ENCODE results near the gene SRRT.

Gene SRRT, protein sequence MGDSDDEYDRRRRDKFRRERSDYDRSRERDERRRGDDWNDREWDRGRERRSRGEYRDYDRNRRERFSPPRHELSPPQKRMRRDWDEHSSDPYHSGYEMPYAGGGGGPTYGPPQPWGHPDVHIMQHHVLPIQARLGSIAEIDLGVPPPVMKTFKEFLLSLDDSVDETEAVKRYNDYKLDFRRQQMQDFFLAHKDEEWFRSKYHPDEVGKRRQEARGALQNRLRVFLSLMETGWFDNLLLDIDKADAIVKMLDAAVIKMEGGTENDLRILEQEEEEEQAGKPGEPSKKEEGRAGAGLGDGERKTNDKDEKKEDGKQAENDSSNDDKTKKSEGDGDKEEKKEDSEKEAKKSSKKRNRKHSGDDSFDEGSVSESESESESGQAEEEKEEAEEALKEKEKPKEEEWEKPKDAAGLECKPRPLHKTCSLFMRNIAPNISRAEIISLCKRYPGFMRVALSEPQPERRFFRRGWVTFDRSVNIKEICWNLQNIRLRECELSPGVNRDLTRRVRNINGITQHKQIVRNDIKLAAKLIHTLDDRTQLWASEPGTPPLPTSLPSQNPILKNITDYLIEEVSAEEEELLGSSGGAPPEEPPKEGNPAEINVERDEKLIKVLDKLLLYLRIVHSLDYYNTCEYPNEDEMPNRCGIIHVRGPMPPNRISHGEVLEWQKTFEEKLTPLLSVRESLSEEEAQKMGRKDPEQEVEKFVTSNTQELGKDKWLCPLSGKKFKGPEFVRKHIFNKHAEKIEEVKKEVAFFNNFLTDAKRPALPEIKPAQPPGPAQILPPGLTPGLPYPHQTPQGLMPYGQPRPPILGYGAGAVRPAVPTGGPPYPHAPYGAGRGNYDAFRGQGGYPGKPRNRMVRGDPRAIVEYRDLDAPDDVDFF

GRCh38 chr7:100874577-100875355 is at the start of gene SRRT:
Gene SRRT, plus strand, starts transcription at chr7:100875103. Its CDS starts 488 bp downstream, at chr7:100875591.
- TF ChIP-seq GATA1 (IDR thresholded peaks at IDR 0.05; ENCODE audit: low read depth, low read length): no peak
- TF ChIP-seq POLR2A (IDR thresholded peaks at IDR 0.05; ENCODE audit: low read length): peak; percentile 99

DNA sequence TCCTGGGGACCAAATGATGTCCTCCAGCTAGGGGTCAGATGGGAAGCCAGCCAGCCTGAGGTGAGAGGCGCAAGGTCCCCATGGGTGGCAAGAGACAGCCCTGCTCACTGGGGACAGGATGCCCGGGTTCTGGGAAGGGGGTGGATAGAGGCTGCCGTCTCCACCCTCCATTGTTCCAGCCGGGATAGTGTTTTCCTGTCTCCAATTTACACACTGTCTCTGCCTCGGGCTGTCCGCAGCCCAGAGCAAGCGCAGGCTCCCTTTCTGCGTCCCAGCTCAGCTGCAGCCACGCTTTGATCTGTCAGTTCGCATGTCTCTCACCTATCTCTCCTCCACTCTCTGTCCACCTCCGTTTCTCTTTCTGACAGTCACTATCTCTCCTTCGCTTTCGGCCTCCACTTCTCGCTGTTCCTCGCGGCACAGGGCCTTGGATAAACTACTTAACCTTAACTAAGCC is 49.7 kb upstream of the SRRT start:
- no peak for TF ChIP-seq GATA1 (IDR thresholded peaks at IDR 0.05; ENCODE audit: low read depth, low read length)
- TF ChIP-seq POLR2A (IDR thresholded peaks at IDR 0.05; ENCODE audit: low read length): no peak
- no peak for DNase-seq

More at GRCh38 chr7:100874577-100875355, at the start of gene SRRT:
- DNase-seq: peak; percentile 99 to 100

- DNase-seq: peak; percentile 31 to 41
- TF ChIP-seq POLR2A (IDR thresholded peaks at IDR 0.05; ENCODE audit: low read length) (no peak), GATA1 (IDR thresholded peaks at IDR 0.05; ENCODE audit: low read depth, low read length) (no peak)
Observed at GRCh38 chr7:100825751-100826513, 49.0 kb upstream of the SRRT start.

DNA sequence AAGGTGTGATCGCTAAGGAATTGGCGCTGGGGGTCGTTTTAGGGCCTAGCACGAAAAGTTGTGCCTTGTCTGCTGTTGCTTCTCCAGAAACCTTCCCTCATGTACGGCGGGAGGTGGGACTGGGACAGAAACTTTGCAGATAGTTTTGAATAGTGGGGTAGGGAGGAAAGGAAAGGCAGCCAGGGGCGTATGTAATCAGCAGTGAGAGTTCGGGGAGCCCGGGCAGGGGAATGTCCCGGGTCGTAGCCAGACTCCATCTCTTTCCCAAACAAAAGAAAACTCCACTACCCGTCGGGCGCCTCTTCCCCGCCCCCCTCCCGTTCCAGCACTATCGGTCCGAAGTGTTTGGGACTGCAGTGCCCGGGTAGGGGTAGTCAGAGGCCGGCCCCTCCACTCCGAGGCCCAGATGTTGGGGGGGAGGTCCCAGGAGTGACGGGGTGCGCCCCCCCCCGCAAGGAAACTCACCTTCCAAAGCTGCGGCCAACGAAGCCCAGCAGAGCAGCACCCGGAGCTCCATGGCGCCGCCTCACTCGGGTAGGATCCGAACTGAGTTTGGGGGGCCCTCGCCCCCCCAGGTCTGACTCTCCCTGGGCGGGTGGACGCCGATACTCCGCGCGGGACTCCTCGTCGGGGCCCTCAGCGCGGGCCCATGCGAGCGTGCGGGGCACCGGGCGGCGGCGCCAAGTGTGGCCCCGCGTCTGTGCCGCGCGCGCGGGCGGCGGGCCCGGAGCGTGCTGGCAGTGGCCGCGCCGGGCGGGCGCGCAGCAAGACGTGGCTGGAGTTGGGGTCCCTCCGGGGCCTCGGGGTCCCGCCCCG is 48.2 kb upstream of the SRRT start:
- no peak for TF ChIP-seq GATA1 (IDR thresholded peaks at IDR 0.05; ENCODE audit: low read depth, low read length)
- TF ChIP-seq POLR2A (IDR thresholded peaks at IDR 0.05; ENCODE audit: low read length): no peak
- DNase-seq: peak; percentile 57 to 61

DNA sequence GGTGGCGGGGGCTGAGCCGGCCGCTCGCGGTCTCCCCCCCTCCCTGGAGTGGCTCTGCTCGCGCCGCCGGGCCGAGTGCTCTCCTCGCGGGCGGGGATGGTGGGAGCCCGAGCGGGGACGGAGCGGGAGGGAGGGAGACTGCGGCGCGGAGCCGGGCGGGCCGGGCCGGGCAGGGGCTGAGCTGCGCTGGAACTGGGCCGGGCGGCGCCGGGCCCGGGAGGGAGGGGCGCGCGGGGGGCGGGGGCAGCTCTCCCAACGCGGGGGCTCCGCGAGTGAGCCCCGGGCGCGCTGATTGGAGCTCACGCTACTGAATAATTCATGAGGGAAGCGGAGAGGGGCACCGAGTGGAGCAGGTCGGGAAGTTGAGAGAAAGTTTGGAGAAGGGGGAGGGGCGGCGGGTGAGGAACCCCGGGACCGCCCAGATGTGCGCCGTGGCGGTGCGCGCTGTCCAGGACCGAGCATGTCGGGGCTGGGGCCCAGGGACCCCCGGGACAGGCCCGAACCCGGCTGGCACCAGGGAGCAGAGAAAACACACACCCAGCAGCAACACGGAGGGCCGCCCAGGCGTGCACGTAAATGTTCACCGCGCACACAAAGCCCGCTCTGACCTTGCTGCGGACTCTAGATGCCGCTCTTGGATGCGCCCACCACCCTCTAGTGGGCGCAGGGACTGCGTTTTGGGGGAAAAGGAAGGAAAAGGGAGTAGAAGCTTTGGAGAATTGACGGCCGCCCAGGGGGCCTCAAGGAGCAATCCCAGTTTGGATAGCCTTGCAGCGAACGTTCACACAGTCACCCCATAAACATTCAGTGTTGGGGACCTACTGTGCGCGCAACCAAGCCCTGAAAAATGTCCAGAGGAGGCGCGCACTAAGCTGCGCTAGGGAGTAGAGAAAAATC is 47.3 kb upstream of the SRRT start, which contains the start of gene EPHB4:
Gene EPHB4 (minus strand): TSS at position 194 of the 897 bp plus-strand sequence. CDS start 493 bp downstream, outside the sequence.
- TF ChIP-seq GATA1 (IDR thresholded peaks at IDR 0.05; ENCODE audit: low read depth, low read length): no peak
- TF ChIP-seq POLR2A (IDR thresholded peaks at IDR 0.05; ENCODE audit: low read length): peak; percentile 23
- DNase-seq: peak; percentile 61 to 70

DNA sequence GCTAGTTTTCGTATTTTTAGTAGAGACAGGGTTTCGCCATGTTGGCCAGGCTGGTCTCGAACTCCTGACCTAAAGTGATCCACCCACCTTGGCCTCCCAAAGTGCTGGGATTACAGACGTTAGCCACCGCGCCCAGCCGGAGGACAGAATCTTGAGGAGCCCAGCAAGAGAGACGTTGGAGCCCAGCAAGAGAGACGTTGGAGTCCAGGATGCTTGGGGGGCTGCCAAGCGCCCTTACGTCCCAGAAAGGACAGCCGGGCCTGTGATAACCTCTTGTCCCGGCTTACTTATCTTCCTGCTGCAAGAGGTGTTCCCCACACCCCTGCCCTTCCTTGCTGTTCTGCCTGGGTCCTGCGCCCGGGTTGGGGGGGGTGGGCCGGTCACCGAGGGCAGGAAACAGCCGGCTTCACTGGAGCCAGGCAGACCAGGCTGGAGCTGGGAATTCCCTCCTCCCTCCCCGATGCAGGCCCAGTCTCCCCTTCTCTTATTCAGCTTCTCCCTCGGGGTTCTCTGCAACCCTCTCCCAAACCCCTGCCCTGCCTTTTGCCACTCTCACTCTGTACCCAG is 45.7 kb upstream of the SRRT start:
- TF ChIP-seq POLR2A (IDR thresholded peaks at IDR 0.05; ENCODE audit: low read length): no peak
- no peak for TF ChIP-seq GATA1 (IDR thresholded peaks at IDR 0.05; ENCODE audit: low read depth, low read length)
- DNase-seq: peak; percentile 55 to 82

- no peak for TF ChIP-seq GATA1 (IDR thresholded peaks at IDR 0.05; ENCODE audit: low read depth, low read length)
- no peak for TF ChIP-seq POLR2A (IDR thresholded peaks at IDR 0.05; ENCODE audit: low read length)
- no peak for DNase-seq
Observed at GRCh38 chr7:100830396-100830795, 44.5 kb upstream of the SRRT start.

DNA sequence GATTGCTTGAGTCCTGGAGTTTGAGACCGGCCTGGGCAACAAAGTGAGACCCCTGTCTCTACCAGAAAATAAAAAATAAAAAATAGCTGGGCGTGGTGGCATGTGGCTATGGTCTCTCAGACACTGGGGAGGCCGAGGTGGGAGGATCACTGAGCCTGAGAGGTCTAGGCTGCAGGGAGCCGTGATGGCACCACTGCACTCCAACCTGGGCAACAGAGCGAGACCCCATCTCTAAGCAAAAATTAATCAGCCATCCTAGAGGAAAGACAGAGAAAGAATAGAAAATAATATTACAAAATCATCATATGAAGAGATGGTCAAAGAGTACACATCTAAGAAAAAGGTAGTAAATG is 42.6 kb upstream of the SRRT start:
- no peak for TF ChIP-seq POLR2A (IDR thresholded peaks at IDR 0.05; ENCODE audit: low read length)
- TF ChIP-seq GATA1 (IDR thresholded peaks at IDR 0.05; ENCODE audit: low read depth, low read length): no peak
- DNase-seq: no peak

GRCh38 chr7:100835903-100836811 is 38.7 kb upstream of the SRRT start:
- DNase-seq: no peak
- TF ChIP-seq POLR2A (IDR thresholded peaks at IDR 0.05; ENCODE audit: low read length): no peak
- no peak for TF ChIP-seq GATA1 (IDR thresholded peaks at IDR 0.05; ENCODE audit: low read depth, low read length)

DNA sequence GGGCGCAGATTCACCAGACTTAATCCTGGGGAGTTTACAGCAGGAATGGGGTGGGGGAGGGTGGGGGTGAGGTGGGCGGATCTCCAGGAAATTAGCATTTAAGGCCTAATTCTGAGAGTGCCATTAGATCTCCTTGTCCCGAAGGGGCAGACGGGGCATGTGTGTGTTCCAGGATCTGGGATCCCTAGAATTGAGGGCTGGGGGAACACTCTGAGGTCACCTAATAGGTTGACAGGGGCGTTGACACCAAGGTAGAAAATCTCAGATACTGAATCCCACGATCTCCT is 38.1 kb upstream of the SRRT start:
- no peak for DNase-seq
- TF ChIP-seq GATA1 (IDR thresholded peaks at IDR 0.05; ENCODE audit: low read depth, low read length) (no peak), POLR2A (IDR thresholded peaks at IDR 0.05; ENCODE audit: low read length) (no peak)

All from erythroblast (primary cell).